DOHH2 (cell line): ENCODE results near the gene SLCO3A1.

ENCODE experiments used
- H3F3A ChIP-seq: fragments of 200-600 bp; sonication (generic), shearing (Covaris generic); 2 replicates; pipeline ENCODE4 v1.6.0; 2016; ENCODE audit warnings: antibody characterized with exemption, mild to moderate bottlenecking; ENCODE audit not compliant: control insufficient read depth, insufficient read depth
- H3K27ac ChIP-seq: fragments of 200-600 bp; sonication (generic); 2 replicates; pipeline ENCODE4 v1.5.1; 2014; ENCODE audit warnings: low read depth, mild to moderate bottlenecking, low read length, moderate library complexity
- H3K27me3 ChIP-seq: fragments of 200-600 bp; sonication (generic); 2 replicates; pipeline ENCODE4 v1.6.1; 2014; ENCODE audit warnings: mild to moderate bottlenecking, low read length, mixed read lengths; ENCODE audit not compliant: control insufficient read depth
- H3K36me3 ChIP-seq: fragments of 200-600 bp; sonication (generic); 2 replicates; pipeline ENCODE4 v1.6.1; 2014; ENCODE audit warnings: mild to moderate bottlenecking, low read length, moderate library complexity, mixed read lengths; ENCODE audit not compliant: control insufficient read depth
- H3K4me1 ChIP-seq: fragments of 200-600 bp; sonication (generic); 2 replicates; pipeline ENCODE4 v1.6.1; 2014; ENCODE audit warnings: mild to moderate bottlenecking, low read length, mixed read lengths; ENCODE audit not compliant: control insufficient read depth
- H3K4me2 ChIP-seq: fragments of 200-600 bp; sonication (generic); 2 replicates; pipeline ENCODE4 v1.6.0; 2014; ENCODE audit warnings: mild to moderate bottlenecking, low read length, moderate library complexity
- H3K4me3 ChIP-seq: fragments of 200-600 bp; sonication (generic); 2 replicates; pipeline ENCODE4 v1.5.1; 2014; ENCODE audit warnings: mild to moderate bottlenecking, low read length, mixed read lengths
- H3K79me2 ChIP-seq: fragments of 200-600 bp; sonication (generic); 2 replicates; pipeline ENCODE4 v1.6.1; 2014; ENCODE audit warnings: mild to moderate bottlenecking, low read length, mixed read lengths; ENCODE audit not compliant: control insufficient read depth
- H3K9me2 ChIP-seq: fragments of 200-600 bp; sonication (generic); replicated peaks from 2 replicates; pipeline ENCODE4 v1.6.1; 2014; ENCODE audit warnings: mild to moderate bottlenecking, low read length, mixed read lengths; ENCODE audit not compliant: control insufficient read depth
- H3K9me3 ChIP-seq: fragments of 200-600 bp; sonication (generic); 2 replicates; pipeline ENCODE4 v1.6.1; 2014; ENCODE audit warnings: antibody characterized with exemption, low read length, mixed read lengths; ENCODE audit not compliant: control insufficient read depth, insufficient read depth
- H4K20me1 ChIP-seq: fragments of 200-600 bp; sonication (generic); 2 replicates; pipeline ENCODE4 v1.6.0; 2014; ENCODE audit warnings: low read depth, mild to moderate bottlenecking, antibody characterized with exemption, low read length, moderate library complexity; ENCODE audit not compliant: control insufficient read depth, insufficient read depth
- EZH2phosphoT487 ChIP-seq: fragments of 200-600 bp; sonication (generic); IDR thresholded peaks from 2 replicates; pipeline ENCODE4 v1.6.1; 2017; ENCODE audit warnings: borderline replicate concordance, mild to moderate bottlenecking, antibody characterized with exemption, low read length, moderate library complexity, mixed read lengths
- TF ChIP-seq, protein P1 (sequence below): fragments of 200-600 bp; sonication (generic); IDR thresholded peaks from one replicate; pipeline ENCODE4 v1.5.1; 2014; ENCODE audit warnings: antibody characterized with exemption, mild to moderate bottlenecking, low read depth, low read length; ENCODE audit not compliant: poor library complexity, severe bottlenecking

SLCO3A1 gene

DNA sequence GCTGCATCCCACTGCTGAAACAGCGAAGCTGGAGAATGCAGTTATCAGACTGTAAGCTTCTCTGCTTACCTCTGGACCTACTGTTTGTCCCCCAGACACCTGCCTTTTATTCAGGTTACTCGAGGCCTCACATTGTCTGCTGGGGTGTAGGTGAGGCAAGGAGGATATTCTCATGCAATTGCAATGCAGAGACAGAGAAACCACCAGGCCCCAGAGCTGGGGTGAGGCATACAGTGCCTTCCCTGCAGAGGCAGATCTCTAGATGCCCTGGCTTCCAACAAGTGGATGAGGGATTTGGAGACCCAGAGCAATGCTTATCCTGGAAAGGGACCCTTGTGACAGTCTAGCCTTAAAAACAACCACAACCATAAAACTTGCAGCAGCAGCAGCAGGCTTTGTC is 276.7 kb downstream of the SLCO3A1 start:
- H3K27ac ChIP-seq = no peak overlapping the region
- no peaks in the 10 kb centered on the region for H3K9me3 ChIP-seq
- H4K20me1 ChIP-seq = no peaks in the 10 kb centered on the region
- no peaks in the 10 kb centered on the region for H3K79me2 ChIP-seq
- TF ChIP-seq, protein P1, sequence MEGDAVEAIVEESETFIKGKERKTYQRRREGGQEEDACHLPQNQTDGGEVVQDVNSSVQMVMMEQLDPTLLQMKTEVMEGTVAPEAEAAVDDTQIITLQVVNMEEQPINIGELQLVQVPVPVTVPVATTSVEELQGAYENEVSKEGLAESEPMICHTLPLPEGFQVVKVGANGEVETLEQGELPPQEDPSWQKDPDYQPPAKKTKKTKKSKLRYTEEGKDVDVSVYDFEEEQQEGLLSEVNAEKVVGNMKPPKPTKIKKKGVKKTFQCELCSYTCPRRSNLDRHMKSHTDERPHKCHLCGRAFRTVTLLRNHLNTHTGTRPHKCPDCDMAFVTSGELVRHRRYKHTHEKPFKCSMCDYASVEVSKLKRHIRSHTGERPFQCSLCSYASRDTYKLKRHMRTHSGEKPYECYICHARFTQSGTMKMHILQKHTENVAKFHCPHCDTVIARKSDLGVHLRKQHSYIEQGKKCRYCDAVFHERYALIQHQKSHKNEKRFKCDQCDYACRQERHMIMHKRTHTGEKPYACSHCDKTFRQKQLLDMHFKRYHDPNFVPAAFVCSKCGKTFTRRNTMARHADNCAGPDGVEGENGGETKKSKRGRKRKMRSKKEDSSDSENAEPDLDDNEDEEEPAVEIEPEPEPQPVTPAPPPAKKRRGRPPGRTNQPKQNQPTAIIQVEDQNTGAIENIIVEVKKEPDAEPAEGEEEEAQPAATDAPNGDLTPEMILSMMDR = no peak
- H3F3A ChIP-seq = no peaks in the 10 kb centered on the region
- no peak overlapping the region for H3K4me2 ChIP-seq
- H3K9me2 ChIP-seq = no peaks in the 10 kb centered on the region
- H3K27me3 ChIP-seq = no peaks in the 10 kb centered on the region
- no peaks in the 10 kb centered on the region for H3K36me3 ChIP-seq
- H3K4me3 ChIP-seq = no peak overlapping the region
- no peaks in the 10 kb centered on the region for H3K4me1 ChIP-seq

DNA sequence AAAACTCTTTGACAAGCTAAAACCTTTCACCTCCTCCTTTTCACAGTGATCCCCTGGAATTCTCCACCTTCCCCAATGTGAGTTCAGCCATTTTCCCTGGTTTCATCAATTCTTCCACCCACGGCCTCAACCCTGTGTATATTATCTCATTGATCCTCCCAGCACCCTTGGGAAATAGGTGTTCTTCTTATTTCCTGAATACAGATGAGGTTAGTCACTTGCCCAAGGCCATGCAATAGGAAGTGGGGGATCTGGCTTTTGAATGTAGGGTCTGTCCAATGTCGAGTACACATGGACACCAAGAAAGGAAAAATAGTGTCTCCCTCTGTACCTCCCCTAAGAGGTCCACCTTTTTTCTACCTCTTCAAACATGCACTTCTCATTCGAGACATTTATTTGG is 277.4 kb downstream of the SLCO3A1 start:
- Histone ChIP-seq H3K4me3 (no peak overlapping the region), H4K20me1 (no peaks in the 10 kb centered on the region), H3K27ac (no peak overlapping the region), H3F3A (no peaks in the 10 kb centered on the region), H3K4me2 (no peak overlapping the region), H3K27me3 (no peaks in the 10 kb centered on the region), H3K9me2 (no peaks in the 10 kb centered on the region), H3K9me3 (no peaks in the 10 kb centered on the region), H3K79me2 (no peaks in the 10 kb centered on the region), H3K4me1 (no peaks in the 10 kb centered on the region), H3K36me3 (no peaks in the 10 kb centered on the region)
- TF ChIP-seq, protein P1 = no peak
- TF ChIP-seq EZH2phosphoT487 = no peak

DNA sequence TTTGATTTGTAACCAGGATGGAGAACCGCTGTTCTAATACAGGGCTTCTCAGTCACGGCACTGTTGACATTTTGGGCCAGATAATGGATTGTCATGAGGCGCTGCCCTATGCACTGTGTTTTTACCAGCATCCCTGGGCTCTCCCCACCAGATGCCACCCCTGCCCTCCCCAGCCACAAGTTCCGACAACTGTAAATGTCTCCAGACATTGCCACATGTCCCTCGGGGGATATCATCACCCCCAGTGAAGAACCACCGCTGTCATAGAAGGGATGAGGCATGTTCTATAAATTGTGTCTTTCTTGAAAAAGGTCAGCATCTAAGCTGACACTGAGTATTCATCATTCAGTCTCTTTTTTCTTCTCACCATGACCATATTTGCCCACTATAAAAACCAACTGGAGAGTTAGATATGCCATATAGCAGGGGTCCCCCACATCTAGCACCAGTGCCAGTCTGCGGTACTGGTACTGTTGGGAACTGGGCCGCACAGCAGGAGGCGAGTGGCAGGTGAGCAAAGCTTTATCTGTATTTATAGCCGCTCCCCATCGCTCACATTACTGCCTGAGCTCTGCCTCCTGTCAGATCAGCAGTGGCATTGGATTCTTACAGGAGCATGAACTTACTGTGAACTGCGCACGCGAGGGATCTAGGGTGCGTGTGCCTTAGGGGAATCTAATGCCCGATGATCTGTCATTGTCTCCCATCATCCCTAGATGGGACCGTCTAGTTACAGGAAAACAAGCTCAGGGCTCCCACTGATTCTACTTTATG is 279.7 kb downstream of the SLCO3A1 start:
- Histone ChIP-seq H3K4me1 (no peaks in the 10 kb centered on the region), H3K79me2 (no peaks in the 10 kb centered on the region), H3K27ac (no peak overlapping the region), H3K36me3 (no peaks in the 10 kb centered on the region), H4K20me1 (no peaks in the 10 kb centered on the region), H3K4me3 (no peak overlapping the region), H3K9me3 (no peaks in the 10 kb centered on the region), H3K27me3 (no peaks in the 10 kb centered on the region), H3F3A (no peaks in the 10 kb centered on the region), H3K9me2 (no peaks in the 10 kb centered on the region), H3K4me2 (no peak overlapping the region)
- no peak for TF ChIP-seq EZH2phosphoT487
- TF ChIP-seq, protein P1 = no peak

DNA sequence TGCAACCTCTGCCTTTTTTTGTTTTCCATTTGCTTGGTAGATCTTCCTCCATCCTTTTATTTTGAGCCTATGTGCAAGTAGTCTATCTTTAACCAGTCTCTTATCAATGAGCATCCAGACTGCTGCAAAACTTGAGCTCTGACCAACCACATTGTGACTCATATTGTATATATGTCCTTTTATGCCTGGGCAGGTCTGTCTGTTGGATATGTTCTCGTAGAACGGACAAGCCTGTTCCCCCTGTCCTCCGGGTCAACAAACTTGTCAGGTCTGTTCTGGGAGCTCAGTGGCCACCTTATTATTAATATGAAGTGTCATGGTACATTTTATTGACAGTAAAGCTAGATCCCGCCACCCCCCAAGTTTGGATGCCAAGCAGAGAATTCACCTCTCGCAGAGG is 287.3 kb downstream of the SLCO3A1 start:
- Histone ChIP-seq H4K20me1 (no peaks in the 10 kb centered on the region), H3F3A (no peaks in the 10 kb centered on the region), H3K27ac (no peak overlapping the region), H3K79me2 (no peaks in the 10 kb centered on the region), H3K4me3 (no peak overlapping the region), H3K9me2 (no peaks in the 10 kb centered on the region), H3K4me2 (no peak overlapping the region), H3K4me1 (peaks cover 13% of the 10 kb centered on the region), H3K27me3 (no peaks in the 10 kb centered on the region), H3K9me3 (no peaks in the 10 kb centered on the region), H3K36me3 (no peaks in the 10 kb centered on the region)
- TF ChIP-seq, protein P1 = no peak
- TF ChIP-seq EZH2phosphoT487 = no peak
